AG10803 (cell line): ENCODE measurements around the gene TTLL11.

Experiments used
- DNase-seq: peaks from one replicate; pipeline ENCODE4 v3.0.0; 2010; ENCODE audit warnings: low read depth
- H3K4me3 ChIP-seq: 2 replicates; pipeline ENCODE4 v1.5.1; 2011; ENCODE audit warnings: mild to moderate bottlenecking, low read length, control low read depth
- CTCF ChIP-seq: conservative IDR thresholded peaks from 2 replicates; pipeline ENCODE4 v1.5.1; 2011; ENCODE audit warnings: mild to moderate bottlenecking, low read length, control low read depth, inconsistent platforms

TTLL11 gene

DNA sequence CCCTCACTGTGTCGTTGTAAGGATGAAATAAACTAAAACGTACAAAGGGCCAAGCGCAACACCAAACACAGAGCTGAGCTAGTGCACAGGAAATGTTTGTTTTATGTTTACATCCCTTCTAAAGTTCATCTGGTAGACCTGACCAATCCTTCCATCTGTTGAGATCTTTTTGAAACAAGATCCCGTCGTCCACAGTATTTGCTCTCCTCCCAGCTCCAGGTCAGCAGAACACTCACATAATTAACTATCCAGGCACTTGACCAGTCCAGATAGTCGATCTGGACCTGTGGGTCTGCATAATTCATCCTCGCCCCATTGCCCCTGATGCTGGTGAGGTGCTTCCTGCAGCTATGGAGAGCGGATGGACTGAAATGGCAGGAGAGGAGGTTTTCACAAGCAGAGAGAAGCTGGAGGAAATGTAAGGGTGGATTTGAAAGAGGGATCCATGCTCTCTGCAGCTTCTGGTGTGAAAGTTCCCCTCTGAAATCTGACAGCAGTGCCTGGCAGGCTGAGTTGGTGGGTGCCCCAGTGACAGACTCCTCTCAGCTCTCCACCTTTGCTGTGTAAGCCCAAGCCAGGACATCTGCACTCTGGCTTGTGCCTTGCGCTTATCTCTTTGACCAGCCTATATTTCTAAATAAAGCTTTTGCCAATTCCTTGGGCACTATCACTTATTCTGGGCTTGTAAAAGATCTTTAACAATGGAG is 102.4 kb downstream of the TTLL11 start:
- TF ChIP-seq CTCF, result no peak
- DNase-seq, result no peak
- no peak overlapping the region for H3K4me3 ChIP-seq

DNA sequence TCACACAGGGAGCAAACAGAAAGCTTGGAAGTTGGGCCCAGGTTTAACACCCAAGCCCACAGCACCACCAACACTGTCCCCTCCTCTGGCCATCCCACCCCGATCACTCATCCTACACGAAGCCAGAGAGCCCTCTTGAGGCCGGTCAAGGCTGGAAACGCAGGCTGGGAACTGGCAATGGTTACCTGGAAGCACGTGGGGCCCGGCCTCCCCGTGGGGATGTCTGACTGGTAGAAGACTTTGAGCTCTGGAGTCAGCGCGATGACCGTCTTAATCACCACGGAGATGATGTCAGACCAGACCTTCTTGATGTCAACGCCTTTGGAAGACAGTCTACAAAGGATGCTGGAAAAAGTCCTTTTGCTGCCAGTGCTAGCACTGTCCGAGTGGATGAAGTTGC is 104.1 kb downstream of the TTLL11 start:
- H3K4me3 ChIP-seq, result no peak overlapping the region
- DNase-seq, result no peak
- TF ChIP-seq CTCF, result 0 out of 2 replicates have a peak, but pooled peaks have one; percentile 4

DNA sequence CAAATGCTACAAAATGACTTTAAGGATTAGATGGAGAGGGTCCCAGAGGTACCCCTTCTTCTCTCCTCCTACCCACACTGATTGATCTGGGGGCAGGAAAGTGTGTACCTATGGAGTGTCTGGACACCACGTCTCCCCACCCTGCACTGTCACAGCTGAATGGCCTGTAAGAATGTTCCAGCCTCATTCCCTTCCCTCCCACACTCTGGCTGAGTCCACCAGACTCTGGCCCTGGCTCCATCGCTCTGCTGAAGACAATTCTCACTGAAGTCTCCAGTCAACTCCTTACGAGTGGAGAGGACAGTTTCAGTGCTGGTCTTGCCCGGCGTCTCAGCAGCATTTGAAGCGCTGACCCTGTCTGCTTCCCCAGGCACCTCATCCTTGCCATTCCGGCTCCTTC is 105.8 kb downstream of the TTLL11 start:
- no peak for TF ChIP-seq CTCF
- no peak for DNase-seq

GRCh38 chr9:121985792-121986494 is 107.2 kb downstream of the TTLL11 start:
- no peak overlapping the region for H3K4me3 ChIP-seq
- DNase-seq, result peak; percentile 94
- peak; percentile 58 for TF ChIP-seq CTCF

More for the DNA sequence above, 105.8 kb downstream of the TTLL11 start:
- no peak overlapping the region for H3K4me3 ChIP-seq

DNA sequence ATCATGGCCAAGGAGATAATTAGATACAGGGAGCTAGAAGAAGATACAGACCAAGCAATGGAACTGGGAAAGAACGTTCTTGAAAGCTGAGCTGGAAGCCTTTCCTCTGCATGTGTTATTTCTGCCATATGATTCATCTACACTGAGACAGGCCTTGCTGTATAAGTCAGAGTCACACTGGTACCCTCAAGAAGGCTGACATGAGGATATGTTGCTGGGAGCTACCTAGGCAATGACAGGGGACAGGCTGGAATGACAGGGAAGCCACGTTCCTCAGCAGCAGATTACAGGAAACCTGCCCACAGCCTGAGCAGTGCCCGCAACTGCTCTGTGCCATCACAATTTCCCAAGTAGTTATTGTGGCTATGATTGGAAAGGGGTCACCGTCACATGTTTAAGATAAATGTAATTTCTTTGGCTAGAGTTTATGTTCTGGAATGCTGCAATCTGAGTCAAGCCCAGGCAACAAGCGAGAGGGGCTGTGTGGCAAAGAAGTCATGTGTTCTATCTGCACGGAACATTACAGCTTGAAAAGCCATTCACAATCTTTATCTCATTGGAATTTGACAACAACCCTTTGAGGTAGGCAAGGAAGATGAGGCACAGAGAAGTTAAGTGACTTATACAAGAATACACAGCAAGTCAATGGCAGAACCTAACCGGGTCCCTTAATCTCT is 108.2 kb downstream of the TTLL11 start:
- no peak for TF ChIP-seq CTCF
- H3K4me3 ChIP-seq, result no peak overlapping the region
- peak; percentile 94 for DNase-seq

DNA sequence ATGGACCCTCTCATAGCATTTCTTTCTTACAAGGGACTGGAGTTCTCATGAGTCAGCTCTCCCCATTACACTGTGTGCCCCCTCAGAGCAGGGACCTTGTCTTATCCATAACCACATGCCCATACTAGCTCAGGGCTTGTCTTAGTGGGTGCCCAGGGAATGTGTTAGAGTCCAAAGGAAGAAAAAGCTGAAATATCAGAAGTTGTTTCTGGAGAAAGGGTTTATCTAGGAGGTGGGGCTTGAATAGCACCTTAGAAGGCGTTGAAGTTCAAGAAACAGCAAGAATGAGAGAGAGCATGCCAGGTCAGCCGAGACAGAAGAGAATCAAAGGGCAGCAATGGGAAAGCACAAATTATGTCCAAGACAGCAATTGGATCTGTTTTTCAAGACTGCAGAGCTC is 109.4 kb downstream of the TTLL11 start:
- H3K4me3 ChIP-seq, result no peak overlapping the region
- TF ChIP-seq CTCF, result no peak
- no peak for DNase-seq
